ENCODE results near the gene MAST3. TPM values are rescaled to one million over a fixed set of nuclear protein-coding genes. Genes with fewer than 3 reads are reported as not detected.

MAST3 gene
- total and polyA plus RNA-seq, 2 of the 13 experiments (the other 11 are each of a cell fraction or from before 2014, with no cell fraction given) = 4.1 to 4.6 TPM

GRCh38 chr19:18100710-18101109, 3.1 kb downstream of the MAST3 start (continued):
- TF ChIP-seq ZHX1 (CRISPR knock-in tag; IDR thresholded peaks at IDR 0.05; ENCODE audit: low read depth) (no peak), MAX (IDR thresholded peaks at IDR 0.05) (peak; percentile 64), ZHX2 (IDR thresholded peaks at IDR 0.05; ENCODE audit: low read depth) (no peak), ZHX2 (CRISPR knock-in tag; IDR thresholded peaks at IDR 0.05; ENCODE audit: borderline replicate concordance) (no peak), THYN1 (CRISPR knock-in tag; IDR thresholded peaks at IDR 0.05; ENCODE audit: borderline replicate concordance, low read depth) (no peak), NR1H2 (CRISPR knock-in tag; IDR thresholded peaks at IDR 0.05; ENCODE audit: borderline replicate concordance, low read depth) (no peak), IRF2 (CRISPR knock-in tag; IDR thresholded peaks at IDR 0.05) (peak; percentile 14; the same call in 1 of the 2 replicates), CENPX (CRISPR knock-in tag; IDR thresholded peaks at IDR 0.05) (no peak), PHF8 (CRISPR knock-in tag; IDR thresholded peaks at IDR 0.05) (no peak), ZNF12 (CRISPR knock-in tag; IDR thresholded peaks at IDR 0.05) (no peak), JARID2 (CRISPR knock-in tag; IDR thresholded peaks at IDR 0.05; ENCODE audit: insufficient replicate concordance) (no peak), ZNF431 (CRISPR knock-in tag; IDR thresholded peaks at IDR 0.05; ENCODE audit: borderline replicate concordance, low read depth) (no peak), TIGD3 (CRISPR knock-in tag; IDR thresholded peaks at IDR 0.05; ENCODE audit: borderline replicate concordance) (no peak), TOPORS (CRISPR knock-in tag; IDR thresholded peaks at IDR 0.05) (no peak), ZSCAN12 (CRISPR knock-in tag; IDR thresholded peaks at IDR 0.05) (no peak), ZNF75D (CRISPR knock-in tag; IDR thresholded peaks at IDR 0.05; ENCODE audit: borderline replicate concordance) (no peak), SP5 (CRISPR knock-in tag; IDR thresholded peaks at IDR 0.05; ENCODE audit: borderline replicate concordance, low read depth) (no peak), TRIM22 (IDR thresholded peaks at IDR 0.05) (no peak)

Data from HepG2 (cell line).